ENCODE measurements around the gene TPSG1.

The TPSG1 gene

GRCh38 chr16:1182950-1183907 is 41.8 kb downstream of the TPSG1 start:
- intact Hi-C loops (cut with DNase I): no loop called here

GRCh38 chr16:1182316-1182671 is 42.8 kb downstream of the TPSG1 start:
- intact Hi-C loops (cut with DNase I): no loop called here
- peak in 3 of 10 donors; percentile 26 to 43 (median 34) for DNase-seq

More at GRCh38 chr16:1182950-1183907, 41.8 kb downstream of the TPSG1 start:
- peak in 8 of 10 donors; percentile 21 to 93 (median 52) for DNase-seq

GRCh38 chr16:1181404-1182315 is 43.4 kb downstream of the TPSG1 start:
- no peak for DNase-seq
- intact Hi-C loops (cut with DNase I): no loop called here

- DNase-seq: no peak
- intact Hi-C loops (cut with DNase I): no loop called here
These were observed 44.3 kb downstream of the TPSG1 start for GRCh38 chr16:1180549-1181403.

- intact Hi-C loops (cut with DNase I): no loop called here
- DNase-seq: no peak
These were observed 46.7 kb downstream of the TPSG1 start for GRCh38 chr16:1178295-1178910.

- no peak for DNase-seq
- intact Hi-C loops (cut with DNase I): no loop called here
These were observed 47.3 kb downstream of the TPSG1 start for GRCh38 chr16:1177750-1178149.

GRCh38 chr16:1177053-1177452 is 48.0 kb downstream of the TPSG1 start:
- no peak for DNase-seq
- intact Hi-C loops (cut with DNase I): no loop called here

GRCh38 chr16:1176280-1176897 is 48.7 kb downstream of the TPSG1 start:
- DNase-seq: no peak
- intact Hi-C loops (cut with DNase I): no loop called here

- DNase-seq: no peak
- intact Hi-C loops (cut with DNase I): no loop called here
These were observed 49.3 kb downstream of the TPSG1 start for GRCh38 chr16:1175566-1176279.

GRCh38 chr16:1174477-1175357 is 50.4 kb downstream of the TPSG1 start:
- DNase-seq: no peak
- intact Hi-C loops (cut with DNase I): no loop called here

GRCh38 chr16:1173788-1174451 is 51.1 kb downstream of the TPSG1 start:
- no peak for DNase-seq
- intact Hi-C loops (cut with DNase I): no loop called here

GRCh38 chr16:1172651-1173050 is 52.4 kb downstream of the TPSG1 start:
- intact Hi-C loops (cut with DNase I): no loop called here
- no peak for DNase-seq

GRCh38 chr16:1171854-1172428 is 53.1 kb downstream of the TPSG1 start:
- intact Hi-C loops (cut with DNase I): no loop called here
- no peak for DNase-seq

Measured in posterior cingulate gyrus (tissue), 11 donors.